GM21381 (cell line): Measurements from ENCODE around the gene ROBO4.

ENCODE experiments used
- ATAC-seq: cut with Tn5 transposase; IDR thresholded peaks from one replicate; pipeline ENCODE4 v1.9.1; 2021; ENCODE audit warnings: mild to moderate bottlenecking, moderate library complexity; ENCODE audit not compliant: unreplicated experiment

The ROBO4 gene

GRCh38 chr11:124844664-124845079, 53.0 kb downstream of the ROBO4 start:
- no peak for ATAC-seq

GRCh38 chr11:124843616-124843910, 54.1 kb downstream of the ROBO4 start:
- no peak for ATAC-seq

- ATAC-seq, result no peak
These were observed 55.4 kb downstream of the ROBO4 start for GRCh38 chr11:124842305-124842704.

GRCh38 chr11:124841840-124842239, 55.8 kb downstream of the ROBO4 start:
- ATAC-seq, result no peak

- no peak for ATAC-seq
These were observed 56.5 kb downstream of the ROBO4 start for GRCh38 chr11:124841201-124841600.

- ATAC-seq, result no peak
These were observed 57.0 kb downstream of the ROBO4 start for GRCh38 chr11:124840666-124841065.

GRCh38 chr11:124839972-124840621, 57.6 kb downstream of the ROBO4 start:
- ATAC-seq, result no peak

GRCh38 chr11:124839128-124839971, 58.3 kb downstream of the ROBO4 start:
- ATAC-seq, result no peak

GRCh38 chr11:124838805-124839127, 58.9 kb downstream of the ROBO4 start:
- no peak for ATAC-seq

- ATAC-seq, result peak; percentile 35
These were observed 60.2 kb downstream of the ROBO4 start for GRCh38 chr11:124837491-124837856.

GRCh38 chr11:124835918-124836317, 61.7 kb downstream of the ROBO4 start:
- ATAC-seq, result no peak

- ATAC-seq, result no peak
These were observed 63.0 kb downstream of the ROBO4 start for GRCh38 chr11:124834526-124835180.
